Measurements from ENCODE around the gene LTBR. TPM values are rescaled to one million over a fixed set of nuclear protein-coding genes. Genes with fewer than 3 reads are reported as not detected.

LTBR gene
- total RNA-seq, 3 donors from 2014 or later (not counting 1 experiment from before 2014, with no cell fraction given) = 3.7 to 5.8 (median 4.4) TPM

DNA sequence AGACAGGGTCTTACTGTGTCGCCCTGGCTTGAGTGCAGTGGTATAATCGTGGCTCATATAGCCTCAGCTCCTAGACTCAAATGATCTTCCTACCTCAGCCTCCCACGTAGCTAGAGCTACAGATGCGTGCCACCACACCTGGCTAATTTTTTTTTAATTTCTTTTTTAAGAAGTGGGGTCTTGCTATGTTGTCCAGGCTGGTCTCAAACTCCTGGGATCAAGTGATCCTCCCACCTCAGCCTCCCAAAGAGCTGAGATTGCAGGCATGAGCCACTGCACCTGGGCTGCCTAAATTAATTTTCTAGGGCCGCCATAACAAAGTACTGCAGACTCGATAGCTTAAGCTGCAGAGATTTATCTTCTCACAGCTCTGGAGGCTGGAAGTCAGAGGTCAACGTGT is 9.1 kb downstream of the LTBR start:
- Mint-ChIP-seq H3K4me3 (no peak overlapping the region), H3K4me1 (peaks cover 0 to 6% of the 10 kb centered on the region in 2 donors), H3K36me3 (no peaks in the 10 kb centered on the region), H3K27me3 (ENCODE audit: low read depth in 2 of 2) (no peaks in the 10 kb centered on the region), H3K9me3 (no peaks in the 10 kb centered on the region), H3K27ac (no peak overlapping the region)
- 92% methylated on average over 6 of the region's 7 CpGs for WGBS (ENCODE audit: insufficient coverage)
- ATAC-seq (no peak), DNase-seq (no peak)
- intact Hi-C loops (cut with micrococcal nuclease) = no loop called here
- TF ChIP-seq, protein P1, sequence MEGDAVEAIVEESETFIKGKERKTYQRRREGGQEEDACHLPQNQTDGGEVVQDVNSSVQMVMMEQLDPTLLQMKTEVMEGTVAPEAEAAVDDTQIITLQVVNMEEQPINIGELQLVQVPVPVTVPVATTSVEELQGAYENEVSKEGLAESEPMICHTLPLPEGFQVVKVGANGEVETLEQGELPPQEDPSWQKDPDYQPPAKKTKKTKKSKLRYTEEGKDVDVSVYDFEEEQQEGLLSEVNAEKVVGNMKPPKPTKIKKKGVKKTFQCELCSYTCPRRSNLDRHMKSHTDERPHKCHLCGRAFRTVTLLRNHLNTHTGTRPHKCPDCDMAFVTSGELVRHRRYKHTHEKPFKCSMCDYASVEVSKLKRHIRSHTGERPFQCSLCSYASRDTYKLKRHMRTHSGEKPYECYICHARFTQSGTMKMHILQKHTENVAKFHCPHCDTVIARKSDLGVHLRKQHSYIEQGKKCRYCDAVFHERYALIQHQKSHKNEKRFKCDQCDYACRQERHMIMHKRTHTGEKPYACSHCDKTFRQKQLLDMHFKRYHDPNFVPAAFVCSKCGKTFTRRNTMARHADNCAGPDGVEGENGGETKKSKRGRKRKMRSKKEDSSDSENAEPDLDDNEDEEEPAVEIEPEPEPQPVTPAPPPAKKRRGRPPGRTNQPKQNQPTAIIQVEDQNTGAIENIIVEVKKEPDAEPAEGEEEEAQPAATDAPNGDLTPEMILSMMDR (IDR thresholded peaks at IDR 0.05) = no peak
- Histone ChIP-seq H3K36me3 (ENCODE audit: control insufficient read depth, insufficient read depth, low read length) (no peaks in the 10 kb centered on the region), H3K9me3 (ENCODE audit: control insufficient read depth, insufficient read depth, low read length) (no peaks in the 10 kb centered on the region), H3K27me3 (ENCODE audit: control insufficient read depth, insufficient read depth, low read length) (no peaks in the 10 kb centered on the region), H3K4me1 (ENCODE audit: control insufficient read depth, insufficient read depth, low read length) (no peaks in the 10 kb centered on the region), H3K27ac (ENCODE audit: low read length) (no peak overlapping the region), H3K4me3 (ENCODE audit: low read length) (no peak overlapping the region)

DNA sequence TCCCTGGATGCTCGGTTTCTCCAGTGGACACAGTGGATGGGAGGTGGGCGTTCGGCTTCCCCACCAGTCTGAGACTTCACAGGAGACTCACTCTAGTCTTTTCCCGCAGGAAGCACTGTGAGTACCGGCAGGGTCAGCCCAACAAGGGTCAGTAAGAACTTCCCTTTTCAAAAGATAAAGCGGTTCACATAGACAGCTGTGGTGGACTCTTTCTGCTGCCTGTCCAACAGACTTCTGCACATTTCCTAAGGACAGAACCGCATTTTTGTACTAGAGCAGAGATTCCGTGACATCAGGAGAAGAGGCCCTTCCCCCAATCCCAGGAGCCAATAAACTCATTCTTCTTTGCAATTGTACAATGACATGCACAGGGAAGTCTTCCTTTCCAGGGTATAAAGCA is 10.4 kb downstream of the LTBR start:
- TF ChIP-seq, protein P1 (IDR thresholded peaks at IDR 0.05) = no peak
- no peaks in the 10 kb centered on the region for H3K9me3 ChIP-seq (ENCODE audit: control insufficient read depth, insufficient read depth, low read length)
- DNase-seq (no peak), ATAC-seq (no peak)
- H3K4me3 ChIP-seq (ENCODE audit: low read length) = no peak overlapping the region
- no peaks in the 10 kb centered on the region for H3K27me3 ChIP-seq (ENCODE audit: control insufficient read depth, insufficient read depth, low read length)
- no peaks in the 10 kb centered on the region for H3K4me1 ChIP-seq (ENCODE audit: control insufficient read depth, insufficient read depth, low read length)
- Mint-ChIP-seq H3K27me3 (ENCODE audit: low read depth in 2 of 2) (no peaks in the 10 kb centered on the region), H3K36me3 (no peaks in the 10 kb centered on the region), H3K9me3 (no peaks in the 10 kb centered on the region), H3K4me3 (no peak overlapping the region), H3K27ac (no peak overlapping the region), H3K4me1 (no peaks in the 10 kb centered on the region)
- H3K36me3 ChIP-seq (ENCODE audit: control insufficient read depth, insufficient read depth, low read length) = no peaks in the 10 kb centered on the region
- intact Hi-C loops (cut with micrococcal nuclease) = no loop called here
- no peak overlapping the region for H3K27ac ChIP-seq (ENCODE audit: low read length)
- WGBS (ENCODE audit: insufficient coverage) = 92% methylated on average over 8 of the region's 8 CpGs

DNA sequence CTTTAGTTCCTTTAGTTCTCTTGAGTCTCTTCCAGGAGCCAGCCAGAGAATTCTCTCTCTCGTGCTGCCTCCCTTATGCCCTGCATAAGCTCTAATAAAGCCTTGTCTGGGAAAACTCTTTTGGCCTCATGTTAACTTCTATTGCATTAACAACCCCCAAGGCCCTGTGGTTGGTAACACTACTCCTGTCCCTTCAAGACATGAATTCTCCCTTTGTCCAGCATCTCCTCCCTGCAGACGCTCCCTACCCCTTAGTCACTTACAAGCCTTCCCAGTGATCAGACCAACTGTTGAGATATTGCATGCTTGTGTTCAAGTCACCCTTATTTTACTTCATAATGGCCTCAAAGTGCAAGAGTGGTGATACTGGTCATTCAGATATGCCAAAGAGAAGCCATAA is 12.1 kb downstream of the LTBR start:
- Mint-ChIP-seq H3K27me3 (ENCODE audit: low read depth in 2 of 2) (no peaks in the 10 kb centered on the region), H3K4me1 (no peaks in the 10 kb centered on the region), H3K9me3 (no peaks in the 10 kb centered on the region), H3K4me3 (no peak overlapping the region), H3K27ac (no peak overlapping the region), H3K36me3 (no peaks in the 10 kb centered on the region)
- Histone ChIP-seq H3K9me3 (ENCODE audit: control insufficient read depth, insufficient read depth, low read length) (no peaks in the 10 kb centered on the region), H3K36me3 (ENCODE audit: control insufficient read depth, insufficient read depth, low read length) (no peaks in the 10 kb centered on the region), H3K27me3 (ENCODE audit: control insufficient read depth, insufficient read depth, low read length) (no peaks in the 10 kb centered on the region), H3K27ac (ENCODE audit: low read length) (no peak overlapping the region), H3K4me3 (ENCODE audit: low read length) (no peak overlapping the region), H3K4me1 (ENCODE audit: control insufficient read depth, insufficient read depth, low read length) (no peaks in the 10 kb centered on the region)
- ATAC-seq (no peak), DNase-seq (no peak)
- intact Hi-C loops (cut with micrococcal nuclease) = no loop called here
- 95% methylated on average over 2 of the region's 2 CpGs for WGBS (ENCODE audit: insufficient coverage)
- TF ChIP-seq, protein P1 (IDR thresholded peaks at IDR 0.05) = no peak

DNA sequence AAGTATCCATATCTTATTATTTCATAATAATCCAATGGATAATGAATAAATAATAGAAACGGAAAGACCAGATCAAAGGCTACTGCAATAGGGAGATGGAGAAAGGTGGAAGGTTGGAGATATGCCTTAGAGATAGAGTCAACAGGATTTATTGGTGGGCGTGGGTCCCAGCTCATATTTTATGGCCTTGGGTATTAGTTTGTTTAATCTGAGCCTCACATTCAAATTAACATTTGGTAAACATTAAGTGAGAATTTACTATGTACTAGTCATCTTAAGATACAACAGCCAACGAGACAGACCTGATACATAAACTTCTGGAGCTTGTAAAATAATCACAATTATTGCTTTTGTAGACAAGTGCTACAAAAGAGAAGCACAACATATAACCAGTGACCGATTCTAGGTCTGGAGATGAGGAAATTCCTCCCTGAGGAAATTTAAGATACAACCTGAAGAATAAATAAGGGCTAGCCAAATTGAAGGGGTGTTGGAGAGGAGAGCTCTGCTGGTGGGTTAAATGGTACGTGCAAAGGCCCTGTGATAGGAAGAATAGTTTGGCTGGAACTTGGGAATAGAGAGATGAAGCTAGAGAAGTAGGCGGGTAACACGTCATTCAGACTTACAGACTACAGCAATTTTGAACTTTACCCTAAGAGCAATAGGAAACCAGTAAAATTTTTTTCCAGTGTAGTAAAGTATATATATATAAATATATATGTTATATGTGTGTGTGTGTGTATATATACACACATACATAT is 16.1 kb downstream of the LTBR start:
- H3K27me3 Mint-ChIP-seq (ENCODE audit: low read depth in 2 of 2) = no peaks in the 10 kb centered on the region
- H3K36me3 Mint-ChIP-seq = no peaks in the 10 kb centered on the region
- Histone ChIP-seq H3K4me1 (ENCODE audit: control insufficient read depth, insufficient read depth, low read length) (no peaks in the 10 kb centered on the region), H3K27me3 (ENCODE audit: control insufficient read depth, insufficient read depth, low read length) (no peaks in the 10 kb centered on the region), H3K9me3 (ENCODE audit: control insufficient read depth, insufficient read depth, low read length) (no peaks in the 10 kb centered on the region), H3K4me3 (ENCODE audit: low read length) (no peak overlapping the region), H3K36me3 (ENCODE audit: control insufficient read depth, insufficient read depth, low read length) (no peaks in the 10 kb centered on the region), H3K27ac (ENCODE audit: low read length) (no peak overlapping the region)
- no peak overlapping the region for H3K27ac Mint-ChIP-seq
- H3K4me1 Mint-ChIP-seq = no peaks in the 10 kb centered on the region
- WGBS (ENCODE audit: insufficient coverage) = 98% methylated on average over 3 of the region's 7 CpGs
- no peak for ATAC-seq
- no peaks in the 10 kb centered on the region for H3K9me3 Mint-ChIP-seq
- intact Hi-C loops (cut with micrococcal nuclease) = no loop called here
- no peak overlapping the region for H3K4me3 Mint-ChIP-seq
- DNase-seq = no peak
- TF ChIP-seq, protein P1 (IDR thresholded peaks at IDR 0.05) = no peak
